ENCODE measurements around the gene SDK2.

SDK2 gene

GRCh38 chr17:73639932-73640331 is 4.3 kb downstream of the SDK2 start:
- peak in 1 of 2 experiments; percentile 47 for DNase-seq (ENCODE audit: low read depth in 1 of 2, low spot score in 1 of 2)
- no peak for TF ChIP-seq JUND (IDR thresholded peaks at IDR 0.05; ENCODE audit: low read depth)
- in situ Hi-C loops (cut with HindIII; ENCODE audit: low pct_unique_long_range_greater_than_20kb, low sequenced_read_pairs), result no loop called here

DNA sequence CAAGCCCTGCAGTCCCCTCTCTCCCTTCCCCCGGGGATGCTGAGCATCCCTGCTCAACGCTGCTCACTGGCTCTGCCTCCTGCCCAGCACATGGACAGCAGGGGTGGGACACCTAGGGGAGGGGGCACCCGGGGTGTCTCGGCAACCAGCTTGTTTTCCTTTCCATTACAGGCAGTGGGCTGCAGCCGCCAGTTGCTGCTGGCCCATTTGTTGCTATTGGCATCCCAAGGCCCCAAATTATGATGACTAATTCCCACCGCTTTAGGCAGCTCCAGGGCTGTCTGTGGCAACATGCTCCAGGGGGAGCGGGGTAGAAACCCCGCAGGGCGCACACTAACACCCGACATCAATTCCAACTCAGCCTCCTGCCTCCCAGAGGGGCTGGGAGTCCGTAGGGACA is 4.9 kb downstream of the SDK2 start:
- no peak for DNase-seq (ENCODE audit: low read depth in 1 of 2, low spot score in 1 of 2)
- in situ Hi-C loops (cut with HindIII; ENCODE audit: low pct_unique_long_range_greater_than_20kb, low sequenced_read_pairs), result no loop called here
- no peak for TF ChIP-seq JUND (IDR thresholded peaks at IDR 0.05; ENCODE audit: low read depth)

DNA sequence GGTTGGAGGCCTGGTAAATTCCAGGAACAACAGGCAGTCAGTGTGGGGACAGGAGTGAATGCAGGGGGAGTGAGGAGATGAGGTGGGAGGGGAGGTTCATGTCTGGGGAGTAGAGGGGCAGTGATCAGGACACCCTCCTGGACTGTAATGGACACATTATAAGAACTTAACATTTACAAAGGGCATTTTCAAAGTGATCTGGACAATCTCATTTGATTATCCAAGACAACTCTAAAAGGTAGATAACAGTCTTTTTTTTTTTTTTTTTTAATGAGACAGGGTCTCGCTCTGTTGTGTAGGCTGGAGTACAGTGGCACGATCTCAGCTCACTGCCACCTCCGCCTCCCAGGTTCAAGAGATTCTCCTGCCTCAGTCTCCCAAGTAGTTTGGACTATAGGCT is 5.7 kb downstream of the SDK2 start:
- in situ Hi-C loops (cut with HindIII; ENCODE audit: low pct_unique_long_range_greater_than_20kb, low sequenced_read_pairs), result no loop called here
- TF ChIP-seq JUND (IDR thresholded peaks at IDR 0.05; ENCODE audit: low read depth), result no peak
- DNase-seq (ENCODE audit: low read depth in 1 of 2, low spot score in 1 of 2), result no peak

DNA sequence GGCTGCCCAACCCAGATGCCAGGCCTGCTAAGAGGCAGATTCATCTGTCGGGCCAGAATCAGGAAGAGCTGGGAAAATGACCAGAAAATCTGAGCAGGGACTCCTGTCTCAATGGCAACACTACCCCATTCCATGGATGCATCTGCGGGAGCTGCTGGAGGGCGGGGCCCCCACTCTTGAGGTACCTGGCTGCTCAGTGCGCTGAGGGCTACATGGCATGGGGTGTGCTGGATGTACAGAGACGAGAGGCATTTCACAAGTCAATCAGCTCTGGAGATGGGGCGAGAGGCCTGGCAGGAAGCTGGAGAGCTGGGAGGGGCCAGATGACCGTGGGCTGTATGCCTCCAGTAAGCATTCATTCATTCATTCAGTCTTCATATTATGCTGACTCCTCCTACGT is 6.4 kb downstream of the SDK2 start:
- no peak for DNase-seq (ENCODE audit: low read depth in 1 of 2, low spot score in 1 of 2)
- no peak for TF ChIP-seq JUND (IDR thresholded peaks at IDR 0.05; ENCODE audit: low read depth)
- in situ Hi-C loops (cut with HindIII; ENCODE audit: low pct_unique_long_range_greater_than_20kb, low sequenced_read_pairs), result no loop called here

GRCh38 chr17:73635101-73635817 is 9.0 kb downstream of the SDK2 start:
- TF ChIP-seq JUND (IDR thresholded peaks at IDR 0.05; ENCODE audit: low read depth), result no peak
- in situ Hi-C loops (cut with HindIII; ENCODE audit: low pct_unique_long_range_greater_than_20kb, low sequenced_read_pairs), result no loop called here
- DNase-seq (ENCODE audit: low read depth in 1 of 2, low spot score in 1 of 2), result no peak

GRCh38 chr17:73634629-73635028 is 9.6 kb downstream of the SDK2 start:
- TF ChIP-seq JUND (IDR thresholded peaks at IDR 0.05; ENCODE audit: low read depth), result no peak
- in situ Hi-C loops (cut with HindIII; ENCODE audit: low pct_unique_long_range_greater_than_20kb, low sequenced_read_pairs), result no loop called here
- DNase-seq (ENCODE audit: low read depth in 1 of 2, low spot score in 1 of 2), result no peak

DNA sequence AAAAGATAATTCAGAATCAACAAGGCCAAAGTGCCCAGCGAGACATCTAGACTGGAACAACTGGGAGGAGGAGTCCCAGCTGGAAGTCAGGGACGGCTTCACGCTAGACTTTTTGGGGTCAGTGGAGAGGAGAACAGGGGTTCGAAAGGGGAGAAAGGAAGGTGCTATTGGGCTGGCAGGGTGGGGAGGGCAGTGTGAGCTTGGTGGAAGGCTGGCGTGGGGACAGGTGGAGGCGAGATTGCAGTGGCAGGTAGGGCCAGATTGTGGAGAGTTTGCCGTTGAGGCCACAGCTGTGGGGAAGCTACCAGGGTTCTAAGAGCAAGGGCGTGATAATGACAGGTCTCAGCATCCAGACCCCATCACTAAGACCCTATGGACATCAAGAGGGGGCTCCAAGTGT is 10.5 kb downstream of the SDK2 start:
- DNase-seq (ENCODE audit: low read depth in 1 of 2, low spot score in 1 of 2), result no peak
- in situ Hi-C loops (cut with HindIII; ENCODE audit: low pct_unique_long_range_greater_than_20kb, low sequenced_read_pairs), result no loop called here
- TF ChIP-seq JUND (IDR thresholded peaks at IDR 0.05; ENCODE audit: low read depth), result no peak

DNA sequence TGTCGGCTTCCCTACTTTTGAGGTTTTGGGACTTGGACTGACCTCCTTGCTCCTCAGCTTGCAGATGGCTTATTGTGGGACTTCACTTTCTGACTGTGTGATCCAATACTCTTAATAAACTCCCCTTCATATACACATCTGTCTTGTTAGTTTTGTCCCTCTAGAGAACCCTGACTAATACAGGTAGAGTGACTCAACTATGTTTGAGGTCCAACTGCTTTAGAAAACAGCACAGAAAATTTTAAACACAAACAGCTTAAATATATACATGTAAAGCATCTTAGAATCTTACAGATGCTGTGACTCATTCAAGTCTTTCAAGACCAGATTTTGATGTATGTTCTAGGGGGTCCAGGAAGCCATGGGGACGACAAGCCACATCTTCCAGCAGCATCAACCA is 11.7 kb downstream of the SDK2 start:
- TF ChIP-seq JUND (IDR thresholded peaks at IDR 0.05; ENCODE audit: low read depth), result no peak
- no peak for DNase-seq (ENCODE audit: low read depth in 1 of 2, low spot score in 1 of 2)
- in situ Hi-C loops (cut with HindIII; ENCODE audit: low pct_unique_long_range_greater_than_20kb, low sequenced_read_pairs), result no loop called here

DNA sequence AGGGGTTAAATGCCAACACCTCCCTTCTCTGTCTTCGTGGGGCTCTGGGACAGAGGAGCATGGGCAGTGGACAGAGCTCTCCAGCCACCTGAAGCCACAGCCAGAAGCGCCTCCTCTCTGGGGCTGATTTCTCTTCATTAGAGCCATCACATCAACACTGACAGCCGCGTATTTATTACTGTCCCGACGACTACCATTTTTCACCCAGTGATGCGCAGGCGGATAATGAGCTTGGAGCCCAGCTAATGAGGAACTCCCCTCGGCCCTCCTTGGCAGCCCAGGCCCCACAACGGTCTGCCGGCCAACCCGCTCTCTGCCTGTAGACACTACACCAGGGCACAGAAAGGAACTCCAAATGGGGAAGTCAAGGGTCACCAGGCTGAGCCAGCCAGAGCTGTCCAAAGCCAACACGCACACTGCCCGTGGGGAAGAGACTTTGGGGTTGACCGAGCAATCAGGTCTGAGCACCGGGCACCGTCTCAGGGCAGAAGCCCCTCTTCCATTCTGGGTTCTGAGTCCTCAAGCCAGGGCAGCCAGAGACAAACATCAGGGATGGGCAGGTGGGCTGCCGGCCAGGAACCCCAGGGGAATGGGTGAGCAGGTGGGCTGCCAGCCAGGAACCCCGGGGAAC is 13.2 kb downstream of the SDK2 start:
- no peak for TF ChIP-seq JUND (IDR thresholded peaks at IDR 0.05; ENCODE audit: low read depth)
- DNase-seq (ENCODE audit: low read depth in 1 of 2, low spot score in 1 of 2), result no peak
- in situ Hi-C loops (cut with HindIII; ENCODE audit: low pct_unique_long_range_greater_than_20kb, low sequenced_read_pairs), result no loop called here

DNA sequence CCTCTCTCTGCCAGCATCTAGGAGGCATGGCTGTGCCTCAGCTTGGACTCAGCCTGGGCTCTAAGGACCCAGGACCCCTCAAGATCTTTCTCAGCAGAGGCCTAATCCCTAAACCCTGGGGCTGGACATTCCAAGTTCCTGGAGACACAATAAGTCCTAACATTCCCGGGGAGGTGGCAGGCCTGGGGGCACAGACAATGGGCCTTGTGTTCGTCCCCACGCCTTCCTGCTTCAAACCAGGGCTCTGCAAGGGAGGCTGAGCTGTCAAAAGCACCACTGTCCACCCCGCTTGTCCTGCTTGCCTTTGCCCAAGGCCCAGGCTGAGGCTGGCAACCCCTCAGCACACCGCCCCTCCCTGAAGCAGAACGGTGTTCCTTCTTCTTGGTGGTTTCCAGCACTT is 13.7 kb downstream of the SDK2 start:
- no peak for TF ChIP-seq JUND (IDR thresholded peaks at IDR 0.05; ENCODE audit: low read depth)
- DNase-seq (ENCODE audit: low read depth in 1 of 2, low spot score in 1 of 2), result no peak
- in situ Hi-C loops (cut with HindIII; ENCODE audit: low pct_unique_long_range_greater_than_20kb, low sequenced_read_pairs), result no loop called here

DNA sequence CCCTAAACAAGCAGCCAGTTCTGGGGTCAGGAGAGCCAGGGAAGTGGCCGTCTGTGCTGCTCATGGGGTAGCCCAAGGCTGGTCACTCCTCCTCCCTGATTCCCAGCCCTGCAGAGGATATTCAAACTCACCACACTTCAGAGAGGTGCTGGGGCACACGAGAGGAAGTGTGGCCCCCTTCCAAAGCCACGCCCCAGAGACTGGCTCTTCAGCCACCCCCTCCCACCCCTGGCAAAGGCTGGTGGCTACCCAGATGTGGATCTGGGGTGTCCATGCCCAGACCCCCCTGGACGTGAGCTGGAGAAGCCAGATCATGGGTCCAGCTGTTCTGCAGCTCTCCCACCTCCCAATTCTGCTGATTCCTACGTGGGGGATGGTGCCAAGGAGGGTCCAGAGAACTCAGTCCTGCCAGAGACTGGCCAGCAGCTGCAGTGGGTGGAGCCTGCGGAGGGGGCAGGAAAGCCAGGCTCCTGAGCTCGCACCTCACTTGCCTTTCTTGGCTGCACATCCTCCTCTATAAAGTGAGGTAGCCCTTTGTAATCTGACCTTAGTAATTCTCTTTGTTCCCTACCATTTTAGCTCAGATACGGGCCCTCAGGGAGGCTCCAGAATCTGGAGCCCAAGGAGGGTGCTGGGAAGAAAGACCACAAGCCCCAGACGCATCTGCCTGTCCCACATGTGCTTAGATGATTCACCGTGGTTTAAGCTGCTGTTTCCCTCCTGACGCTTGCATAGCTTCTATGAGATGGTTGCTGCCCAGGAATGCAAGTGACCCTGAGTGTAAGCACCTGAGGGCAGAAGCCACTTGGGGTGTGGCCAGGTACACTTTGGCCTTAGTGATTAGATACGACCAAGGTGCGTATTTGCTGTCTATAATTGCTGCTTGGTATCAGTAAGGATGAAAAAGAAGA is 15.3 kb downstream of the SDK2 start:
- in situ Hi-C loops (cut with HindIII; ENCODE audit: low pct_unique_long_range_greater_than_20kb, low sequenced_read_pairs), result no loop called here
- no peak for DNase-seq (ENCODE audit: low read depth in 1 of 2, low spot score in 1 of 2)
- TF ChIP-seq JUND (IDR thresholded peaks at IDR 0.05; ENCODE audit: low read depth), result no peak

DNA sequence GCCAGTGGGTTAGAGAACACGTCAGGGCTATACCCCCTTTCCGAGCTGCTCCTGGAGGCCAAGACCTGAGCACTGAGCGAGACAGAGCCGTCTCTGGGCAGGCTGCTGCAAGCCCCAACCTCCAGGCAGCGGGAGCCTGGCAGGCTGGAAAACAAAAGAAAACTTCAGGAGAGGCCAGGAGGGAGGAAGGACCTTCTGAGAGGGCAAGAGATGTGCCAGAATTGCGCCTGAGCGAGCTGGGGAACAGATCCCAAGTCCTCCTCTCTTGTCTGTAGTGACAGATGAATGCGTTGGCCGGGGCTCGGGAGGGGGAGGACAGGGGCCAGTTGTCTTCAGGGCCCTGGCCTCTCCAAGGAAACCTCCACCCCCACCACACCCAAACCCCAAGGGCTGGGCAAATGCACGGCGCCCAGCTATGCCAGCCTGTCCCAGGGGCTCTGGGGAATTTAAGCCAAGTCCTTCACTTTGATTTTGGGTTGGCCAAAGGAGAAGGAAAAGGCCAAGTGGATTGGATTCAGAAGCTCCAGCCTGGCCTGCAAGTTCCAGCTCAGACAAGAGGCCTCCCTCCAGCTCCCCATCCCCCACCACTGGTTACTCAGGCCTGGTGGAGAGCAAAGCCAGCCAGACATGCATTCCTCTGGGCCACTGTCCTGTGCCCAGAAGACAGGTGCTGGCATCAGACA is 18.1 kb downstream of the SDK2 start:
- in situ Hi-C loops (cut with HindIII; ENCODE audit: low pct_unique_long_range_greater_than_20kb, low sequenced_read_pairs), result no loop called here
- no peak for TF ChIP-seq JUND (IDR thresholded peaks at IDR 0.05; ENCODE audit: low read depth)
- DNase-seq (ENCODE audit: low read depth in 1 of 2, low spot score in 1 of 2), result peak in 1 of 2 experiments; percentile 70
